Activated T-cell treated with anti-CD3 and anti-CD28 coated beads, Interleukin-2, amount 50 U/mL, for 4 hours (primary cell): ENCODE measurements around the gene SYNGR2. TPM values are rescaled to one million over a fixed set of nuclear protein-coding genes. Genes with fewer than 3 reads are reported as not detected.
"Not testable (repeated sequence)": the region's sequence is repeated elsewhere in the genome, so short reads cannot be mapped to it uniquely, and the experiment has no call there.

Experiments
- ATAC-seq, 2 donors: fragments of 200-7000 bp; cut with Tn5 transposase; one replicate each; pipeline ENCODE4 v1.10.0; 2021
- DNase-seq: peaks from one replicate; pipeline ENCODE4 v3.0.0-alpha.2; 2020
- H3K27me3 Mint-ChIP-seq: one replicate; pipeline ENCODE4 v1.8.0; 2021; ENCODE audit warnings: low read depth, mixed read lengths
- H3K36me3 Mint-ChIP-seq: one replicate; pipeline ENCODE4 v1.8.0; 2022; ENCODE audit warnings: mixed read lengths; ENCODE audit not compliant: insufficient read depth
- H3K4me1 Mint-ChIP-seq: one replicate; pipeline ENCODE4 v1.8.0; 2021; ENCODE audit warnings: low read depth, mixed read lengths
- H3K4me3 Mint-ChIP-seq: one replicate; pipeline ENCODE4 v1.8.0; 2021; ENCODE audit warnings: mild to moderate bottlenecking, moderate library complexity, mixed read lengths
- H3K9me3 Mint-ChIP-seq: one replicate; pipeline ENCODE4 v1.8.0; 2021; ENCODE audit warnings: mixed read lengths
- total RNA-seq, 3 donors: library from RNA; stranded (reverse); gene quantifications; one replicate each; pipeline ENCODE4 v1.2.1, GENCODE V29; 2021

The SYNGR2 gene
- total RNA-seq, 3 donors from 2014 or later, result 192 to 224 (median 196) TPM

DNA sequence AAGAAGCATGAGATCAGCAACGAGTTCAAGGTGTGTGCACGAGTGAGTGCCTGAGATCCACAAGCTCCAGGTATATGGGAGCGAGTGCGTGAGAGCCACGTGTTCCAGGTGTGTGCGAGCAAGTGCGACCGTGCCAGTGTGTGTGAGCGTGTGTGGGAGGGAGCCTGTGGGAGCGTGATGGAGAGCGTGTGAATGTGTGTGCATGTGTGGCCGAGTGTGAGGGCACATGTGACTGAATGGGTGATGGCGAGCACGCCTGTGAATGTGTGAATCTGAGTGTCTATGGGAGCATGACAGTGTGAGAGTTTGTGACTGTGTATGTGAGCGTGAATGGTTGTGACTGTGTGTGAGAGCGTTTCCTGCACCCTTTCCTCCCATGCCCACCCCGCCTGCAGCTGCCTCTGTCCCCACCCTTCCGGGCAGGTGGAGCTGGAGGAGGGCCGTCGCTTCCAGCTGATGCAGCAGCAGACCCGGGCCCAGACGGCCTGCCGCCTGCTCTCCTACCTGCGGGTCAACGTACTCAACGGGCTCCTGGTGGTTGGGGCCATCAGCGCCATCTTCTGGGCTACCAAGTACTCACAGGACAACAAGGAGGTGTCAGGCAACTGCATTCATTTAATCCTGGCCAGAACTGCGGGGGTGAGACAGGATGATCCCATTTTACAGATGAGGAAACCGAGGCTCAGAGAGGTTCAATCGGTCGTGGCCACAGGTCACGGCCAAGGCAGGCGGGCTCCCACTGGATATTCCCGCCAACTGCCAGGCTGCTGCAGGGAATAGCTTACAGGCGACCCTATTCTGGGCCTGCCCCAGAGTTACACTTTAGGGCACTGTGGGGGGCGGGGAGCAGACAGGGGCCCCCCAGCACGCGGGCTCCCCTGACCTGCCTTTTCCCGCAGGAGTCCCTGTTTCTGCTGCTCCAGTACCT lies 34.1 kb upstream of the SYNGR2 start:
- ATAC-seq, result peak; percentile 25 to 30
- Mint-ChIP-seq H3K27me3 (no peaks in the 10 kb centered on the region), H3K4me3 (peak overlapping the region; percentile 51), H3K36me3 (peaks cover 21% of the 10 kb centered on the region), H3K4me1 (peaks cover 84% of the 10 kb centered on the region), H3K9me3 (no peaks in the 10 kb centered on the region)
- DNase-seq, result peak; percentile 72

DNA sequence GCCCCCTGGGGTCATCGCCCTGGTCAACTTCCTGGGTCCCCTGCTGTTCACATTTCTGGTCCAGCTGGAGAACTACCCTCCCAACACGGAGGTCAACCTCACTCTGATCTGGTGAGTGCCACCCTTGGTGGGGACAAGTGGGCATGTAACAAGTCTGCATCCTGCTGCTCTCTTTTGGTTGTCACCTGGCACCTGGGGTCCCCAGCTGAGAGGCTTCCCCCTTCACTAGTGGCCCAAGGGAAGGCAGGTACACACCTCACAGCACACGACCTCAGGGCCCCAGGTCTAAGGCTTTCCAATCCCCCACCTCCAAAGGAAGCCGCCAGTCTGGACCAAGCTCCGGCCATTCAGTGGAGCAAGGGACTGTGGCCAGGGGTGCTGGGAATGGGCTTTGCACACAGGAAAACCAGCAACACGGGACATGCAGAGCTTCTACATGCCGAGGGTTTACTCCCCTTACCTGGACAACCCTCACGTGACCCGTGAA lies 33.4 kb upstream of the SYNGR2 start:
- ATAC-seq (no peak), DNase-seq (no peak)
- H3K9me3 Mint-ChIP-seq, result no peaks in the 10 kb centered on the region
- H3K4me1 Mint-ChIP-seq, result peaks cover 81% of the 10 kb centered on the region
- no peaks in the 10 kb centered on the region for H3K27me3 Mint-ChIP-seq
- H3K36me3 Mint-ChIP-seq, result peaks cover 21% of the 10 kb centered on the region
- no peak overlapping the region for H3K4me3 Mint-ChIP-seq

DNA sequence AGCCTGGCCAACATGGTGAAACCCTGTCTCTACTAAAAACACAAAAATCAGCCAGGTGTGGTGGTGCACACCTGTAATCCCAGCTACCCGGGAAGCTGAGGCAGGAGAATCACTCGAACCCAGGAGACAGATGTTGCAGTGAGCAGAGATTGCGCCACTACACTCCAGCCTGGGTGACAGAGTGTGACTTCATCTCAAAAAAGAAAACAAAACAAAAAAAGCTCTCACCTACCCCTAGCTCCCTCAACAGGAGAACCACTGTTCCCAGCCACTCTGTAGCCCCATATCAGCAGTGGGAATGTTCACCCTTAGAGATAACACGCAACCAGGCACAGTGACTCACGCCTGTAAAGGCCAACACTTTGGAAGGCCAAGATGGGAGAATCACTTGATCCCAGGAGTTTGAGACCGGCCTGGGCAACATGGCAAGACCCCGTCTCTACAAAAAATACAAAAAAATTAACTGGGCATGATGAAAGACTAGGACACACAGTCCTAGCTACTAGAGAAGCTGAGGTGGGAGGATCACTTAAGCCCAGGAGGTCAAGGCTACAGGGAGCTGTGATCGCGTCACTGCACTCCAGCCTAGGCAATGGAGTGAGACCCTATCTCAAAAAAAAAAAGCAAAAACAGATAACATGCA lies 32.4 kb upstream of the SYNGR2 start:
- Mint-ChIP-seq H3K36me3 (peaks cover 21% of the 10 kb centered on the region), H3K4me1 (peaks cover 76% of the 10 kb centered on the region), H3K4me3 (no peak overlapping the region), H3K27me3 (no peaks in the 10 kb centered on the region), H3K9me3 (no peaks in the 10 kb centered on the region)
- ATAC-seq (no peak), DNase-seq (no peak)

DNA sequence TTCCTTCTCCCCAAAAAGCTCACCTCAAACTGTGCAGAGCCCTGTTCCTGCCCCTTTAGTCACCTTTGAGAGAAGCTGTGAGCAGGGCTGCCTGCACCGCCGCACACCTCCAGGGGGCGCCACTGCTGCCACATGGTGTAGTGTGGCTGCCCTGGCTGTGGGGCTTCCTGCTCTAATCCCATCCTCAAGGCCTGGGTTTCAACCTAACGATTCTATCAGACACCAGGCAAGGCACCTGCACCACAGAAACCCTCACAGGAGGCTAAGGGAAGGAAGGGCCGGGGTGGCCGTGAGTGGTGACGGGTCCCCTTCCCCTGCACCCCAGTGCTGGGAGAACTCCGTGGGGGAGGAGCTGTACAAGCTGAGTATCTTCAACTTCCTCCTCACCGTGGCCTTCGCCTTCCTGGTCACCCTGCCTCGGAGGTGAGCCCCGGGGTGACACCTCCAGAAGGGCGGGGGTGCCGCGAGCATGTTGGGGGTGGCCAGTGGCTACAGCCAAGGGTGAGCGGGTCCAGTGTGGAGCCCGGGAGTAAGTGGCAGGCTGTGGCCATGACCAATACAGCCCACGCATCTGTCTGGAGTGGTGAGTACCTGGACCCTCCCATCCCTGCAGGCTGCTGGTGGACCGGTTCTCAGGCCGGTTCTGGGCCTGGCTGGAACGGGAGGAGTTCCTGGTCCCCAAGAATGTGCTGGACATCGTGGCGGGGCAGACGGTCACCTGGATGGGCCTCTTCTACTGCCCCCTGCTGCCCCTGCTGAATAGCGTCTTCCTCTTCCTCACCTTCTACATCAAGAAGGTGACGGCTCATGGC lies 30.8 kb upstream of the SYNGR2 start:
- H3K4me1 Mint-ChIP-seq, result peaks cover 77% of the 10 kb centered on the region

DNA sequence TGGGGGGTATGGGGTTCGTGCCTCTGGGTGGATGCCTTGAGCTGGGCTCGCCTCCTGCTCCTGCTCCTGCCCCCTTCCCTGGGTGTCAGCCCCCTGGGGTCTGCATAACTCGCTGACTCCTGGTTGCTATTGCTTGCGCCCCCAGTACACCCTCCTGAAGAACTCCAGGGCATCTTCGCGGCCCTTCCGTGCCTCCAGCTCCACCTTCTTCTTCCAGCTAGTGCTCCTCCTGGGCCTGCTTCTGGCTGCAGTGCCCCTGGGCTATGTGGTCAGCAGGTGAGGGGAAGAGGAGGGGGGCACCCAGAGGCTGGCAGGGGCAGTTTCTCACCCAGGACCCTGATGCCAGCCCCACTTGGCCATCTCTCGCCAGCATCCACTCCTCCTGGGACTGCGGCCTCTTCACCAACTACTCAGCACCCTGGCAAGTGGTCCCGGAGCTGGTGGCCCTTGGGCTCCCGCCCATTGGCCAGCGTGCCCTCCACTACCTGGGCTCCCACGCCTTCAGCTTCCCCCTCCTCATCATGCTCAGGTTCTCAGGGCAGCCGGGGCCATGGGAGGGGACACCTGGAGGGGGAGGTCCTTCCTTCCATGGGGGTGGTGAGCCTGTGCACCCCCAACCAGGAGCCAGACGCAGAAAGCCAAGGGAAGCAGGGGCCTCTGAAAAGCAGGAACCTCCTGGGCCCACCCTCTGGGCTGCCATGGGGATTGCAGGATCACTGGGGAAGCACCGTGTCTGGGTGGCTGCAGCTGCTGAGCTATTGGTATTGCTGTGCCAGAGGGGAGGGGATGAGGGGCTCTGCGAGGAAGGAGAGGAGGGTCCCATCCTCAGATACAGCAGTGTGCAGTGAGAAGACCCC lies 29.9 kb upstream of the SYNGR2 start:
- H3K4me3 Mint-ChIP-seq, result no peak overlapping the region
- H3K4me1 Mint-ChIP-seq, result peaks cover 73% of the 10 kb centered on the region
- no peaks in the 10 kb centered on the region for H3K27me3 Mint-ChIP-seq
- no peaks in the 10 kb centered on the region for H3K9me3 Mint-ChIP-seq
- peaks cover 21% of the 10 kb centered on the region for H3K36me3 Mint-ChIP-seq
- DNase-seq (no peak), ATAC-seq (no peak)

More for the DNA sequence above, 30.8 kb upstream of the SYNGR2 start:
- DNase-seq (no peak), ATAC-seq (no peak)
- peaks cover 21% of the 10 kb centered on the region for H3K36me3 Mint-ChIP-seq
- H3K9me3 Mint-ChIP-seq, result no peaks in the 10 kb centered on the region
- H3K4me3 Mint-ChIP-seq, result no peak overlapping the region
- H3K27me3 Mint-ChIP-seq, result no peaks in the 10 kb centered on the region

DNA sequence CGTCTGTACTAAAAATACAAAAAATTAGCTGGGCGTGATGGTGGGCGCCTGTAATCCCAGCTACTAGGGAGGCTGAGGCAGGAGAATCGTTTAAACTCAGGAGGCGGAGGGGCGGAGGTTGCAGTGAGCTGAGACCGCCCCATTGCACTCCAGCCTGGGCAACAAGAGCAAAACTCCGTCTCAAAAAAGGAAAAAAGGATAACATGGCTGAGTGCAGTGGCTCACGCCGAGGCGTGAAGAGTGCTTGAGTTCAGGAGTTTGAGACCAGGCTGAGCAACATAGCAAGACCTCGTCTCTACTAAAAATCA lies 28.6 kb upstream of the SYNGR2 start:
- not testable (repeated sequence) for ATAC-seq, H3K9me3 Mint-ChIP-seq, DNase-seq, H3K4me3 Mint-ChIP-seq, H3K27me3 Mint-ChIP-seq
- Mint-ChIP-seq H3K36me3 (peaks cover 12% of the 10 kb centered on the region), H3K4me1 (peaks cover 70% of the 10 kb centered on the region)

DNA sequence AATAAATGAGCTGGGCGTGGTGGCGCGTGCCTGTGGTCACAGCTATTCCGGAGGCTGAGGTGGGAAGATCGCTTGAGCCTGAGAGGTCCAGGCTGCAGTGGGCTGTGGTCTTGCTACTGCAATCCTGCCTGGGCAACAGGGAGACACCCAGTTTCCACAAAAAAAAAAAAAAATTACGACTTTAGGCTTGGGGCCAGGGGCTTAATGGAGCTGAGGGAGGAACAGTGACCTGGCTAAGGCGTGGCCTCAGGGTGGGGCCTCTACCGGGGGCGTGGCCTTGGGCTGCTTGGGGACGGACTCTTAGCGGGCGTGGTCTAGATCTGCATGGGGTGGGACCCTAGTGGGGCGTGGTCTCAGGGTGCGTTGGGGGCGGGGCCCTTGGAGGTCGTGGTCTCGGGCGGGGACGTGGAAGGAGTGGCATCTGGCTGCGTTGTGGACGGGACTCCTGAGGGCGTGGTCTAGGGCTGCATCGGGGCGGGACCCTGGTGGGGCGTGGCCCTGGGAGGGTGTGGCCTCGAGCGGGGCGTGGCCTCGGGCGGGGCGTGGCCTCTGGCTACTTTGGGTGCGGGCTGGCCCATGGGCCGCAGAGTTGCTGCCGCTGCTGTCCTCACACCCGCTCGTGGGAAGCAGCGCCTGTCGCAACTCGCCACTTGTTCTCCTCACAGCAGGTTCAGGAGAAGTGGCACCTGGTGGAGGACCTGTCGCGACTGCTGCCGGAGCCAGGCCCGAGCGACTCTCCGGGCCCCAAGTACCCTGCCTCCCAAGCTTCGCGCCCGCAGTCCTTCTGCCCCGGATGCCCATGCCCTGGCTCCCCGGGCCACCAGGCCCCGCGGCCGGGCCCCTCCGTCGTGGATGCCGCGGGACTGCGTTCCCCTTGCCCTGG lies 28.0 kb upstream of the SYNGR2 start:
- Mint-ChIP-seq H3K4me3 (no peak overlapping the region), H3K36me3 (peaks cover 10% of the 10 kb centered on the region), H3K4me1 (peaks cover 66% of the 10 kb centered on the region), H3K9me3 (no peaks in the 10 kb centered on the region), H3K27me3 (no peaks in the 10 kb centered on the region)
- peak; percentile 90 for DNase-seq
- peak; percentile 91 to 92 for ATAC-seq

DNA sequence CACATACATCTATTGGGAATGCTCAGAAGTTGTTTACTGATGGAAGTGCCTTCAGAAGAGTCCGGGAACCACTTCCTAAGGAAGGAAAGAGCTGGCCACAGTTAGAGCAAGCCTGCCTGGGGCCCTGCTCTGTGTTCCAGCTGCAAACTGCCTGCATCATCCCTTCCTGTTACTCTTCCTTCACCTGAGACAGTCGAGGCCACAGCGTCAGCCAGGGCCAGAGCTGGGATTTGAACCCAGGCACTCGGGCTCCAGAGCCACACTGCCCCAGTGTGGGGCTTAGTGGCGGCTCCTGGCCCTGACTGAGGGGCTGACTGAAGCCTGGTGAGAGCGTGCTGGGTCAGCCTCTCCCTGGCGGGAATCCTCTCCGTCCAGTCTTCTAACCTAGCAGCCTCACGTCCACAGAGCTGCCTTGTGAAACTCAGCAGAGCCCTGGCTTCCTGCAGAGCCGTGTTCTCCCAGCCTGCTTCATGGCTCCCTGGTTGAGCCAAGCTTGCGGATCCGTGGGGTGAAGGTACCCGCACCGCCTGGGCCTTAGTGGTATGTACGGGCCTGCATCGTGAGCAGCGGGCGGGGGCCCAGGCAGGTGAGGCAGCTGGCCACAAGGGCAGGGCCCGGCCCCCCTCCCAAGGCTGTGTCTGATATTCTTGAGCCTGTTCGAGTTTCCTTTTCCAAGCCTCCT lies 26.8 kb upstream of the SYNGR2 start:
- DNase-seq, result no peak
- ATAC-seq, result no peak
- peaks cover 56% of the 10 kb centered on the region for H3K4me1 Mint-ChIP-seq
- no peaks in the 10 kb centered on the region for H3K27me3 Mint-ChIP-seq
- no peaks in the 10 kb centered on the region for H3K9me3 Mint-ChIP-seq
- peaks cover 5% of the 10 kb centered on the region for H3K36me3 Mint-ChIP-seq
- H3K4me3 Mint-ChIP-seq, result no peak overlapping the region

DNA sequence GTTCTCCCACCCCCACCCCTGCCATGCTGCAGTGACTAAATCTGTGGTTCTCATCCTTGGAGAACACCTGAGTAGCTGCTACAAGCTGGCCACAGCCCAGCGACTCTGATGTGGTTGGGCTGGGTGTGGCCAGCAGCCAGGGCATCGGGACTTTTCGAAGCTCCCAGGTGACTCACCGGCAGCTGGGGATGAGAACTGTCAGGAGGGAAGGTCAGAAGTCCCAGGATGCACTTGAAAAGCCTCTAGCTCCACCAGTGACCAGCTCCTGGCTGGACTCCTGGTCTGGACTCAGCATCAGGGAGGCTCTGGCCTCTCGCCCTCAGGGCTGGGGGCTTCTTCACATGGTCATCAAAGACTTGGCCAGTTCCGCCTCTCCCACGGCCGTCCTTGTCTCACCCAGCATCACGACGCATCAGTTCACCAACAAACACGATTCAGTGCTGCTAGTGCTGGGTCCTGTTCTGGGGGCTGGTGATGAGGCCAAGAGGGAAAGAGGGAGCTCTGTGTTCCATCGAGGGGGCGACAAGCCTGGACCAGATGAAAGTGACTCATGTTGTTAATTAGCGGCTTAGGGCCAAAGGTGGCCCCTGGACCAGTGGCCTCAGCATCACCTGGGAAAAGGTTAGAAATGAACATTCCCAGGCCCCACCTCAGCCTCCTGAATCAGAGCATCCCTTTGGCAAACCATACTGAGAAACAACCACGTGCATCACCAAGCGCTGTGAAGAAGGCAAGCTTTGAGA lies 26.1 kb upstream of the SYNGR2 start:
- Mint-ChIP-seq H3K9me3 (no peaks in the 10 kb centered on the region), H3K27me3 (no peaks in the 10 kb centered on the region), H3K4me1 (peaks cover 55% of the 10 kb centered on the region), H3K36me3 (peaks cover 3% of the 10 kb centered on the region), H3K4me3 (no peak overlapping the region)
- DNase-seq (no peak), ATAC-seq (no peak)

DNA sequence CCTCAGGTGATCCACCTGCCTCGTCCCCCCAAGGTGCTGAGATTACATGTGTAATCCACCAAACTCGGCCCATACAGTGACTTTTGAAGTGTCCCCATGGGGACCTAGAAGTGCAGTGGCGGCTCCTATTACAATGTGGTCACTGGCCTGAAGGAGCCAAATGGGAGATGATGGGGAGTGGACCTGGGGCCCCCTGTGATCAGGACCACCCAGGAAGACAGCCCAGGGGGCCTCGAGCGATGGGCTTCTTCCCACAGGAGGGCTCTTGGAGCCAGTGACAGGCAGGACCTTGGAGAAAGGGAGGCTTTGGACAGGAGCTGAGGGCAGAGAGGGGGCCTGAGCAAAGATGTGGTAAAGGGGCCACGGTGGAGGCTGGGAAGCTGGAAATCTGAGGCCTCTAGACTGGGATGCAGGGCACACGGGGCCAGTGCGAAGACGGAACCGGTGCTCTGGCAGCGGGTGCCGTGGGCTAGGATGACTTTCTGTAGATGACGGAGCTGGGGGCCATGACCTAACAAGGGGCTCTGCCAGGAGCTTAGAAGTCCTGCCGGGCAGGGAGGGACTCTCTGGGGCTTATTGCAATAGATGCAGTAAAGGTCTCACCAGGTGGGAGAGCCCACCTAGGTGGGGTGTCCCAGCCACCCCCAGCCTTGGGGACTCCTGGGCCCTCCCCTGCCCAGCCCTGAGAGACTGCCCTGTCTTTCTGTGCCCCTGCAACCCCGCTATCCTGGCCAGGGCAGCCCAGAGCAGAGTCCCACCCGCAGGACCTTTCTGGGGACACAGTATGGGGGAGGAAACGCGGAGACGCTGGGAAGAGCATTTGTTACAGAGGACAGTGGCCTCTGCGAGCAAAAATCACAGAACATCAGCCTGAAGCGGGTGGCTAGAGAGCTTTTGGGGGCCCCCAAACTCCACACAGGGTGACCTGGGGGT lies 24.9 kb upstream of the SYNGR2 start:
- H3K4me3 Mint-ChIP-seq, result no peak overlapping the region
- peaks cover 52% of the 10 kb centered on the region for H3K4me1 Mint-ChIP-seq
- no peaks in the 10 kb centered on the region for H3K27me3 Mint-ChIP-seq
- no peak for DNase-seq
- no peaks in the 10 kb centered on the region for H3K9me3 Mint-ChIP-seq
- H3K36me3 Mint-ChIP-seq, result no peaks in the 10 kb centered on the region
- no peak for ATAC-seq

DNA sequence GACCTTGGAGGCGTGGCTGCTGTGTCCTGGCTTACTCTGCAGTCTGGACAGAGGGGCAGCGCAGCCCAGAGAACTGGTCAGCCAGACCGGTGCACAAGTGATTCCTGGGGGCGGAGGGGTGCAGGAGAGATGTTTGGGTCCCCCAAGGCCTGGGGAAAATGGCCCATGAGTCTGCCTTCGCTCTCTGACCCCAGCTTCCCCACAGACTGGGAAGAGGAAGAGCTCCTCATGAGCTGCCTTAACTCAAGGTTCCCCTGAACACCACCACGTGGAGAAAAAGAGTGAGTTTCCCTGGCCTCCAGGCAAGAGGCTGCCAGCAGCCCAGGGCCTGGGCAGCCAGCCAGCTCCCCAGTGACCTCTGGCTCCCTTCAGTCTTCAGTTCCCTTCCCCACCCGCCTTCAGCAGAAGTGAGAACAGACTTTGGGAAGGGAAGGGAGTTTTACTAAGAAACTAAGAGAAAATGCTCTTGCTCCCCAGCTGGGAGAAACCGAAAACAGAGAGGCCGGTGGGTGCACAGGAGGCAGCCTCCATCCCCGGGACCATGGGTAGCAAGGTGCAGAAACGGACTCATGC lies 24.1 kb upstream of the SYNGR2 start:
- Mint-ChIP-seq H3K9me3 (no peaks in the 10 kb centered on the region), H3K27me3 (no peaks in the 10 kb centered on the region), H3K36me3 (no peaks in the 10 kb centered on the region), H3K4me3 (no peak overlapping the region), H3K4me1 (peaks cover 48% of the 10 kb centered on the region)
- no peak for ATAC-seq
- DNase-seq, result no peak
